HEK293 (cell line): ENCODE measurements around the gene TIAM1.

Experiments used
- CTCF ChIA-PET: fragments of 350-600 bp; formaldehyde crosslinking; extraction: SDS; loops from one replicate; lab custom pipeline; 2021; ENCODE audit warnings: antibody characterized with exemption; lab: Yijun Ruan, JAX
- POLR2A ChIA-PET: fragments of 300-600 bp; formaldehyde crosslinking; extraction: SDS; loops from one replicate; lab custom pipeline; 2020; ENCODE audit warnings: antibody characterized with exemption, inconsistent platforms; lab: Yijun Ruan, JAX
- H3K27ac ChIP-seq: fragments of 200-500 bp; sonication (Bioruptor generic); 2 replicates; pipeline ENCODE4 v1.5.1; 2014; ENCODE audit warnings: low read depth, low read length, control low read depth, inconsistent platforms; ENCODE audit errors: extremely low read depth
- H3K36me3 ChIP-seq, 2 experiments: fragments of 200-500 bp in 1 of 2; sonication (Bioruptor generic) in 1 of 2; 1 replicate in 1 of 2; 2 replicates in 1 of 2; pipeline ENCODE4 v1.5.1; 2014 to 2017; ENCODE audit warnings: inconsistent platforms in 2 of 2, low read length in 2 of 2; ENCODE audit not compliant: control insufficient read depth in 2 of 2, insufficient read depth in 1 of 2
- H3K4me1 ChIP-seq: fragments of 200-500 bp; sonication (Bioruptor generic); 2 replicates; pipeline ENCODE4 v1.5.1; 2014; ENCODE audit warnings: mild to moderate bottlenecking, low read length, inconsistent platforms; ENCODE audit not compliant: control insufficient read depth, insufficient read depth
- H3K4me3 ChIP-seq: 2 replicates; pipeline ENCODE4 v1.5.1; 2011; ENCODE audit warnings: low read depth, mild to moderate bottlenecking, control low read depth, low read length, moderate library complexity
- H3K9me3 ChIP-seq: fragments of 200-500 bp; sonication (Bioruptor generic); 2 replicates; pipeline ENCODE4 v1.5.1; 2014; ENCODE audit warnings: low read depth, low read length, inconsistent platforms; ENCODE audit not compliant: control insufficient read depth, insufficient read depth
- BCL11A ChIP-seq: fragments of 450-650 bp; formaldehyde crosslinking; IDR thresholded peaks from 2 replicates; pipeline ENCODE4 v1.5.1; 2016; ENCODE audit warnings: low read depth, missing biosample characterization, missing genetic modification characterization
- EGR2 ChIP-seq: fragments of 450-650 bp; formaldehyde crosslinking; IDR thresholded peaks from 2 replicates; pipeline ENCODE4 v1.5.1; 2016; ENCODE audit warnings: low read depth, missing biosample characterization, missing genetic modification characterization
- HOXD13 ChIP-seq: sonication (generic); formaldehyde crosslinking; IDR thresholded peaks from 2 replicates; pipeline ENCODE4 v1.8.0; 2022; ENCODE audit warnings: missing genetic modification reagents, borderline replicate concordance
- KLF1 ChIP-seq: fragments of 450-650 bp; formaldehyde crosslinking; IDR thresholded peaks from 2 replicates; pipeline ENCODE4 v1.5.1; 2016; ENCODE audit warnings: missing biosample characterization, missing genetic modification characterization
- OVOL3 ChIP-seq: fragments of 450-650 bp; formaldehyde crosslinking; IDR thresholded peaks from 2 replicates; pipeline ENCODE4 v1.5.1; 2016; ENCODE audit warnings: missing biosample characterization, missing genetic modification characterization
- RBAK ChIP-seq: fragments of 450-650 bp; formaldehyde crosslinking; IDR thresholded peaks from 2 replicates; pipeline ENCODE4 v1.5.1; 2016; ENCODE audit warnings: missing biosample characterization, missing genetic modification characterization
- REPIN1 ChIP-seq: fragments of 450-650 bp; formaldehyde crosslinking; IDR thresholded peaks from 2 replicates; pipeline ENCODE4 v1.5.1; 2017; ENCODE audit warnings: missing biosample characterization, missing genetic modification characterization, low read depth
- SP3 ChIP-seq: fragments of 450-650 bp; formaldehyde crosslinking; IDR thresholded peaks from 2 replicates; pipeline ENCODE4 v1.5.1; 2016; ENCODE audit warnings: missing biosample characterization, missing genetic modification characterization
- ZFP3 ChIP-seq: fragments of 450-650 bp; formaldehyde crosslinking; IDR thresholded peaks from 2 replicates; pipeline ENCODE4 v1.5.1; 2016; ENCODE audit warnings: low read depth, missing biosample characterization, missing genetic modification characterization
- ZNF155 ChIP-seq: fragments of 450-650 bp; formaldehyde crosslinking; IDR thresholded peaks from 2 replicates; pipeline ENCODE4 v1.5.1; 2016; ENCODE audit warnings: missing biosample characterization, missing genetic modification characterization
- ZNF24 ChIP-seq: fragments of 450-650 bp; formaldehyde crosslinking; IDR thresholded peaks from 2 replicates; pipeline ENCODE4 v1.5.1; 2016; ENCODE audit warnings: missing biosample characterization, missing genetic modification characterization
- ZNF433 ChIP-seq: fragments of 450-650 bp; formaldehyde crosslinking; IDR thresholded peaks from 2 replicates; pipeline ENCODE4 v1.5.1; 2016; ENCODE audit warnings: missing biosample characterization, missing genetic modification characterization, low read depth
- ZNF544 ChIP-seq: fragments of 450-650 bp; formaldehyde crosslinking; IDR thresholded peaks from 2 replicates; pipeline ENCODE4 v1.5.0; 2017; ENCODE audit warnings: missing biosample characterization, missing genetic modification characterization
- ZNF560 ChIP-seq: fragments of 450-650 bp; formaldehyde crosslinking; IDR thresholded peaks from 2 replicates; pipeline ENCODE4 v1.5.1; 2017; ENCODE audit warnings: missing biosample characterization, missing genetic modification characterization, borderline replicate concordance
- ZNF600 ChIP-seq: fragments of 450-650 bp; formaldehyde crosslinking; IDR thresholded peaks from 2 replicates; pipeline ENCODE4 v1.5.1; 2016; ENCODE audit warnings: missing biosample characterization, missing genetic modification characterization
- ZNF670 ChIP-seq: fragments of 450-650 bp; formaldehyde crosslinking; IDR thresholded peaks from 2 replicates; pipeline ENCODE4 v1.5.1; 2016; ENCODE audit warnings: missing biosample characterization, missing genetic modification characterization, low read depth
- ZNF768 ChIP-seq: fragments of 450-650 bp; formaldehyde crosslinking; IDR thresholded peaks from 2 replicates; pipeline ENCODE4 v1.5.1; 2018; ENCODE audit warnings: missing biosample characterization, mild to moderate bottlenecking, missing genetic modification characterization
- ZSCAN16 ChIP-seq: fragments of 450-650 bp; formaldehyde crosslinking; IDR thresholded peaks from 2 replicates; pipeline ENCODE4 v1.5.1; 2016; ENCODE audit warnings: missing biosample characterization, missing genetic modification characterization
- TF ChIP-seq, protein P1 (sequence below): fragments of 450-650 bp; formaldehyde crosslinking; IDR thresholded peaks from 2 replicates; pipeline ENCODE4 v1.5.1; 2016; ENCODE audit warnings: missing biosample characterization, missing genetic modification characterization
- TF ChIP-seq, protein P2 (sequence below): fragments of 450-650 bp; formaldehyde crosslinking; IDR thresholded peaks from 2 replicates; pipeline ENCODE4 v1.5.1; 2017; ENCODE audit warnings: missing biosample characterization, missing genetic modification characterization
- TF ChIP-seq, protein P3 (sequence below): fragments of 450-650 bp; formaldehyde crosslinking; IDR thresholded peaks from 2 replicates; pipeline ENCODE4 v1.5.1; 2016; ENCODE audit warnings: missing biosample characterization, missing genetic modification characterization
- TF ChIP-seq, protein P4 (sequence below): fragments of 450-650 bp; IDR thresholded peaks from 2 replicates; pipeline ENCODE4 v1.5.1; 2018; ENCODE audit warnings: missing biosample characterization, missing genetic modification characterization

TIAM1 gene

DNA sequence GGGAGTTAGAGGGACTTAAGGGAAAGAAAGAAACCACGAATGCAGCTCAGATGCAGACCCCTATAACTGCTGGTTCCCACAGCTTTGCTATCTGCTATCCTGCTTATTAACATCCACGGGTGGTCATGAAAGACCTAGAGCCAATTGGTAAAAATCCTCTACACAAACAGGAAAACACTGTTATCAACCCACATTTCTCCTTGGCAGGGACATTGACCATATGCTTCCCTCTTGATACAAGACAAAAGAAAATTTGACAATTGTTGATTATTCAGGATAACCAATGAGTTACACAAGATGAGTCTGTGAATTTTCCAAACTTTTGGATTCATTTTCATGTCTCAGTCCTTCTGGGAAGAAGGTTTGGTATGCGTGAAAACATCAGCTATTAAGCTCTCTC lies 90.4 kb downstream of the TIAM1 start:
- H3K9me3 ChIP-seq, result no peaks in the 10 kb centered on the region
- H3K36me3 ChIP-seq, result peaks cover 0 to 18% of the 10 kb centered on the region in 2 experiments; a peak in 1 of 3 replicates
- no peak overlapping the region for H3K4me3 ChIP-seq
- TF ChIP-seq HOXD13 (CRISPR knock-in tag), result no peak
- TF ChIP-seq ZFP3, result no peak
- TF ChIP-seq BCL11A (tag by site-specific recombination), result no peak
- TF ChIP-seq, protein P1, sequence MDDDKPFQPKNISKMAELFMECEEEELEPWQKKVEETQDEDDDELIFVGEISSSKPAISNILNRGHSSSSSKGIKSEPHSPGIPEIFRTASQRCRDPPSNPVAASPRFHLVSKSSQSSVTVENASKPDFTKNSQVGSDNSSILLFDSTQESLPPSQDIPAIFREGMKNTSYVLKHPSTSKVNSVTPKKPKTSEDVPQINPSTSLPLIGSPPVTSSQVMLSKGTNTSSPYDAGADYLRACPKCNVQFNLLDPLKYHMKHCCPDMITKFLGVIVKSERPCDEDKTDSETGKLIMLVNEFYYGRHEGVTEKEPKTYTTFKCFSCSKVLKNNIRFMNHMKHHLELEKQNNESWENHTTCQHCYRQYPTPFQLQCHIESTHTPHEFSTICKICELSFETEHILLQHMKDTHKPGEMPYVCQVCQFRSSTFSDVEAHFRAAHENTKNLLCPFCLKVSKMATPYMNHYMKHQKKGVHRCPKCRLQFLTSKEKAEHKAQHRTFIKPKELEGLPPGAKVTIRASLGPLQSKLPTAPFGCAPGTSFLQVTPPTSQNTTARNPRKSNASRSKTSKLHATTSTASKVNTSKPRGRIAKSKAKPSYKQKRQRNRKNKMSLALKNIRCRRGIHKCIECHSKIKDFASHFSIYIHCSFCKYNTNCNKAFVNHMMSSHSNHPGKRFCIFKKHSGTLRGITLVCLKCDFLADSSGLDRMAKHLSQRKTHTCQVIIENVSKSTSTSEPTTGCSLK (tag by site-specific recombination), result no peak
- ChIA-PET POLR2A (no interaction called here), CTCF (no interaction called here)
- H3K4me1 ChIP-seq, result no peaks in the 10 kb centered on the region
- no peak overlapping the region for H3K27ac ChIP-seq

DNA sequence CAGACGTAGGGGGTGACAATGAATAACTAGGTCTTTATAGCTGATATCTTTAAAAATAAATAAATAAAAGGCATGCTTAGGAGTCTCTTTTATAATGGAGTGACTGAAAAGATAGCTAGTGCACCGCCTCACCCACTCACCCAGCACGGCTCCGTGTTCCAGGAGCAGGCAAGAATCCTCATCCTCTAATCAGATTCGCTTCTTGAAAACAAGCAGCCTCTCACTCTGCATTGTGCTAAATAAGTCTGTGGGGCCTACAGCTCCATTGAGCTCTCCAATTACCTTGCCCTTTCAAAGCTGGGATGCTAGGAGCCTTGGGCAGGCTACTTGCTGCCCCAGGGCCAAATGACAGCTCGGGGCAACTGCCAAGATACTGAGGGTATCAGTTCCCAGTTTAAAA lies 91.5 kb downstream of the TIAM1 start:
- POLR2A ChIA-PET, result no interaction called here
- H3K4me1 ChIP-seq, result no peaks in the 10 kb centered on the region
- TF ChIP-seq, protein P2, sequence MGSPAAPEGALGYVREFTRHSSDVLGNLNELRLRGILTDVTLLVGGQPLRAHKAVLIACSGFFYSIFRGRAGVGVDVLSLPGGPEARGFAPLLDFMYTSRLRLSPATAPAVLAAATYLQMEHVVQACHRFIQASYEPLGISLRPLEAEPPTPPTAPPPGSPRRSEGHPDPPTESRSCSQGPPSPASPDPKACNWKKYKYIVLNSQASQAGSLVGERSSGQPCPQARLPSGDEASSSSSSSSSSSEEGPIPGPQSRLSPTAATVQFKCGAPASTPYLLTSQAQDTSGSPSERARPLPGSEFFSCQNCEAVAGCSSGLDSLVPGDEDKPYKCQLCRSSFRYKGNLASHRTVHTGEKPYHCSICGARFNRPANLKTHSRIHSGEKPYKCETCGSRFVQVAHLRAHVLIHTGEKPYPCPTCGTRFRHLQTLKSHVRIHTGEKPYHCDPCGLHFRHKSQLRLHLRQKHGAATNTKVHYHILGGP, result no peak
- TF ChIP-seq ZNF768 (tag by site-specific recombination) (no peak), ZNF155 (no peak), OVOL3 (tag by site-specific recombination) (no peak), ZNF670 (tag by site-specific recombination) (no peak)
- TF ChIP-seq, protein P3, sequence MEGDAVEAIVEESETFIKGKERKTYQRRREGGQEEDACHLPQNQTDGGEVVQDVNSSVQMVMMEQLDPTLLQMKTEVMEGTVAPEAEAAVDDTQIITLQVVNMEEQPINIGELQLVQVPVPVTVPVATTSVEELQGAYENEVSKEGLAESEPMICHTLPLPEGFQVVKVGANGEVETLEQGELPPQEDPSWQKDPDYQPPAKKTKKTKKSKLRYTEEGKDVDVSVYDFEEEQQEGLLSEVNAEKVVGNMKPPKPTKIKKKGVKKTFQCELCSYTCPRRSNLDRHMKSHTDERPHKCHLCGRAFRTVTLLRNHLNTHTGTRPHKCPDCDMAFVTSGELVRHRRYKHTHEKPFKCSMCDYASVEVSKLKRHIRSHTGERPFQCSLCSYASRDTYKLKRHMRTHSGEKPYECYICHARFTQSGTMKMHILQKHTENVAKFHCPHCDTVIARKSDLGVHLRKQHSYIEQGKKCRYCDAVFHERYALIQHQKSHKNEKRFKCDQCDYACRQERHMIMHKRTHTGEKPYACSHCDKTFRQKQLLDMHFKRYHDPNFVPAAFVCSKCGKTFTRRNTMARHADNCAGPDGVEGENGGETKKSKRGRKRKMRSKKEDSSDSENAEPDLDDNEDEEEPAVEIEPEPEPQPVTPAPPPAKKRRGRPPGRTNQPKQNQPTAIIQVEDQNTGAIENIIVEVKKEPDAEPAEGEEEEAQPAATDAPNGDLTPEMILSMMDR (tag by site-specific recombination), result no peak
- TF ChIP-seq, all 188 proteins: peak for 0
- CTCF ChIA-PET, result no interaction called here
- H3K4me3 ChIP-seq, result no peak overlapping the region
- H3K9me3 ChIP-seq, result no peaks in the 10 kb centered on the region
- H3K27ac ChIP-seq, result no peak overlapping the region
- H3K36me3 ChIP-seq, result peaks cover 0 to 24% of the 10 kb centered on the region in 2 experiments; a peak in 1 of 3 replicates

DNA sequence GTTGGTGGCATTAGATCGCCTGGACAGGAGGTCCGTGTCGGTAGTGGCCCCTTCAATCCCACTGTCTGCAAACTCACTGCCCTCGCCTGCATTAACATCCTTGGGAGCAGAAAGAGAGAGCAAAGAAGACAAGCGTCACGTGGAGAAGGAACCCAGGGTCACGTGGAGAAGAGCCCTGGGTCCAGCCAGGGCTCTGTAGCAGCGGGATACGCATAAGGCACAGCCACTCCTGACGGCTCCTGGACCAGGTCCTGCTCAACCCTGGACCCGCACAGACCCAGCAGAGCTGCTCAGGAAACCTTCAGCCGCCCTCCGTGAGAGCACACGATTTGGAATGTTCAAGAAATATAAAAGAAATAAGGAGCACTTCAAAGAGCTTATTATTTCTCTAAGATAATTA lies 92.0 kb downstream of the TIAM1 start:
- H3K36me3 ChIP-seq, result peaks cover 0 to 24% of the 10 kb centered on the region in 2 experiments; a peak in 2 of 3 replicates
- no peak overlapping the region for H3K27ac ChIP-seq
- H3K4me1 ChIP-seq, result no peaks in the 10 kb centered on the region
- ChIA-PET CTCF (interaction anchor here (0.6 kb wide), 1 partner anchor 166 kb away, joined by 3 read pairs; no protein-coding TSS in a partner anchor), POLR2A (no interaction called here)
- no peak overlapping the region for H3K4me3 ChIP-seq
- no peaks in the 10 kb centered on the region for H3K9me3 ChIP-seq
- TF ChIP-seq KLF1 (tag by site-specific recombination), result no peak
- TF ChIP-seq EGR2 (tag by site-specific recombination), result no peak
- TF ChIP-seq ZNF560 (tag by site-specific recombination), result no peak
- no peak for TF ChIP-seq ZNF600 (tag by site-specific recombination)
- TF ChIP-seq ZSCAN16 (tag by site-specific recombination), result no peak
- TF ChIP-seq REPIN1, result no peak
- TF ChIP-seq, protein P1 (tag by site-specific recombination), result no peak
- TF ChIP-seq ZNF544 (tag by site-specific recombination), result no peak
- no peak for TF ChIP-seq ZNF433 (tag by site-specific recombination)
- no peak for TF ChIP-seq SP3 (tag by site-specific recombination)
- no peak for TF ChIP-seq RBAK (tag by site-specific recombination)
- no peak for TF ChIP-seq ZNF24 (tag by site-specific recombination)
- TF ChIP-seq, protein P4, sequence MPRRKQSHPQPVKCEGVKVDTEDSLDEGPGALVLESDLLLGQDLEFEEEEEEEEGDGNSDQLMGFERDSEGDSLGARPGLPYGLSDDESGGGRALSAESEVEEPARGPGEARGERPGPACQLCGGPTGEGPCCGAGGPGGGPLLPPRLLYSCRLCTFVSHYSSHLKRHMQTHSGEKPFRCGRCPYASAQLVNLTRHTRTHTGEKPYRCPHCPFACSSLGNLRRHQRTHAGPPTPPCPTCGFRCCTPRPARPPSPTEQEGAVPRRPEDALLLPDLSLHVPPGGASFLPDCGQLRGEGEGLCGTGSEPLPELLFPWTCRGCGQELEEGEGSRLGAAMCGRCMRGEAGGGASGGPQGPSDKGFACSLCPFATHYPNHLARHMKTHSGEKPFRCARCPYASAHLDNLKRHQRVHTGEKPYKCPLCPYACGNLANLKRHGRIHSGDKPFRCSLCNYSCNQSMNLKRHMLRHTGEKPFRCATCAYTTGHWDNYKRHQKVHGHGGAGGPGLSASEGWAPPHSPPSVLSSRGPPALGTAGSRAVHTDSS (tag by site-specific recombination), result no peak
